C4-2B (cell line): Measurements from ENCODE around the gene TSPAN18.

ENCODE experiments used
- H3K27ac ChIP-seq: fragments of 450-650 bp; 2 replicates; pipeline ENCODE4 v1.5.1; 2017
- CTCF ChIP-seq: fragments of 450-650 bp; conservative IDR thresholded peaks from 2 replicates; pipeline ENCODE4 v1.5.1; 2017; ENCODE audit warnings: mild to moderate bottlenecking
- ZFX ChIP-seq: fragments of 450-650 bp; IDR thresholded peaks from 2 replicates; pipeline ENCODE4 v1.6.1; 2017

TSPAN18 gene

GRCh38 chr11:44797886-44798606, 71.3 kb downstream of the TSPAN18 start:
- TF ChIP-seq CTCF, result no peak
- no peak for TF ChIP-seq ZFX
- H3K27ac ChIP-seq, result no peak overlapping the region

- H3K27ac ChIP-seq, result no peak overlapping the region
- no peak for TF ChIP-seq ZFX
- TF ChIP-seq CTCF, result no peak
These were observed 71.8 kb downstream of the TSPAN18 start for GRCh38 chr11:44798607-44798972.

- H3K27ac ChIP-seq, result no peak overlapping the region
- TF ChIP-seq CTCF (no peak), ZFX (no peak)
These were observed 72.2 kb downstream of the TSPAN18 start for GRCh38 chr11:44799012-44799411.

- no peak for TF ChIP-seq CTCF
- no peak for TF ChIP-seq ZFX
- H3K27ac ChIP-seq, result no peak overlapping the region
These were observed 75.6 kb downstream of the TSPAN18 start for GRCh38 chr11:44802347-44802746.

- no peak overlapping the region for H3K27ac ChIP-seq
- TF ChIP-seq ZFX (no peak), CTCF (no peak)
These were observed 76.2 kb downstream of the TSPAN18 start for GRCh38 chr11:44803009-44803408.

GRCh38 chr11:44804449-44805437, 78.0 kb downstream of the TSPAN18 start:
- TF ChIP-seq CTCF (no peak), ZFX (no peak)
- no peak overlapping the region for H3K27ac ChIP-seq

- no peak for TF ChIP-seq ZFX
- TF ChIP-seq CTCF, result no peak
- H3K27ac ChIP-seq, result no peak overlapping the region
These were observed 78.8 kb downstream of the TSPAN18 start for GRCh38 chr11:44805596-44805995.
